ENCODE results near the gene DSCAML1.

DSCAML1 gene

DNA sequence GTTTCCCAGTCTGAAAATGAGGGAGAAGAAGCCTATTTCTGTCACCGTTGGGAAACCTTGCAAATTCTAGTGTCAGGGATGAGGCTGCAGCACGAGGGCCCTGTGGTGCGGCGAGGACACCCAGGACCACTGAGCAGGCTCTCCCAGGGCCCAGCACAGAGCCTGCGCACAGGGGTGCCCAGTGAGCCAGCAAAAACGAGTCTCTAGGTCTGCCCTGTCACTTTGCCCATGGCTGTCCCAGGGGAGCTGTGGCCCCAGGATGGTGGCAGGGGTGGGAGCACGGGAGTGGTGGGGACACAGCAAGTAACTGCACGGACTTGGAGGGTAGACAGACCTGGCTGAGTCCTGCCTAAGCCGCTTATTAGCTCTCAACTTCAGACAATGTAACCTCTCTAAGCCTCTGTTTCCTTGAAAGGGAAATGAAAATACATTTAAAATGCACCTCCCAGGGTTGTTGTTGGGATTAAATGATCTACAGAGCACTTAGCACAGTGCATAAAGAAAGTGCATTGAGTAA is 44.2 kb downstream of the DSCAML1 start:
- Mint-ChIP-seq H3K4me1 (no peaks in the 10 kb centered on the region), H3K27ac (no peak overlapping the region), H3K36me3 (no peaks in the 10 kb centered on the region), H3K27me3 (peaks cover 7% of the 10 kb centered on the region), H3K9me3 (no peaks in the 10 kb centered on the region), H3K4me3 (no peak overlapping the region)
- no peak for ATAC-seq (ENCODE audit: low read depth)
- no peak for DNase-seq (ENCODE audit: low spot score in 2 of 2)

DNA sequence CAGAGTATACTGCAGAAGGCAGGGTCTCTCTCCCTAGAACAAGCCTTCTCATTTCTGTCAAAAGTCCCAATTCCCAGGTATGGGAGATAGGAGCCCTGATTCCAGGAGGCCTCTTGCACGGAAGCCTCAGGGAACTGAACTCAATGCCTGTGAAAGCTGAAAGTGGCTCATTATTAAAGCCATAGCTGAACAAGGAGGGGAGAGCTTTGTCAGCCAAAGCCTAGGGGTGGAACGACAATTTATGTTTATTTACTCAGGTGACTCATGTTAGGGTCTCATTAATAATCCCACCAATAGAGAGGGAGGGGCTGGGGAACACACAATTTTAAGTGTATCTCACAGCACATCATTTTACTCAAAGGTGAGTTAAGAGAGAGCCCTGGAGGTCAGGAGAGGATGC is 44.9 kb downstream of the DSCAML1 start:
- DNase-seq (ENCODE audit: low spot score in 2 of 2) (no peak), ATAC-seq (ENCODE audit: low read depth) (no peak)
- no peaks in the 10 kb centered on the region for H3K9me3 Mint-ChIP-seq
- no peaks in the 10 kb centered on the region for H3K36me3 Mint-ChIP-seq
- no peak overlapping the region for H3K4me3 Mint-ChIP-seq
- H3K27me3 Mint-ChIP-seq, result peaks cover 7% of the 10 kb centered on the region
- no peak overlapping the region for H3K27ac Mint-ChIP-seq
- H3K4me1 Mint-ChIP-seq, result no peaks in the 10 kb centered on the region

GRCh38 chr11:117750916-117751662 is 45.9 kb downstream of the DSCAML1 start:
- ATAC-seq (ENCODE audit: low read depth) (no peak), DNase-seq (ENCODE audit: low spot score in 2 of 2) (no peak)
- Mint-ChIP-seq H3K27ac (no peak overlapping the region), H3K9me3 (no peaks in the 10 kb centered on the region), H3K4me1 (no peaks in the 10 kb centered on the region), H3K4me3 (no peak overlapping the region), H3K36me3 (no peaks in the 10 kb centered on the region), H3K27me3 (peaks cover 3% of the 10 kb centered on the region)

DNA sequence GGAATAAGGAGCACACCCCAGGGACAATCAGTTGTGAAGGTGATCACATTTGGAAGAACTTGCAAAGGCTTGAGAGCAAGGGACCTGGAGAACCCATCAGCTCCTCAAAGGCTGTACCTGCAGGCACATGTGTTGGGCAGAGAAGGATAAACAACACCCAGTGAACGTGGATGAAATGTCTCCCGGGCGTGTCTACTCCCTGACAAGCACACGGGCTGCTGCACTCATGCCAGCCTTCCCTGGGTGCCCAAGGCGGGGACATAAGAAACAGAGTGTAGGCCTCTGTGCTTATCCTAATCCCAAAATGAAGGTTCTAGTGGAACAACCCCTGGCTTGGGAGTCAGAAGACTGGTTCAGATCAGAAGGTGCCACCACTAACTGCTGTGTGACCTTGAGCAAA is 46.7 kb downstream of the DSCAML1 start:
- no peak for DNase-seq (ENCODE audit: low spot score in 2 of 2)
- Mint-ChIP-seq H3K27me3 (peaks cover 3% of the 10 kb centered on the region), H3K9me3 (no peaks in the 10 kb centered on the region), H3K27ac (no peak overlapping the region), H3K36me3 (no peaks in the 10 kb centered on the region), H3K4me3 (no peak overlapping the region), H3K4me1 (no peaks in the 10 kb centered on the region)
- ATAC-seq (ENCODE audit: low read depth), result no peak

GRCh38 chr11:117749541-117749910 is 47.5 kb downstream of the DSCAML1 start:
- no peak overlapping the region for H3K4me3 Mint-ChIP-seq
- no peaks in the 10 kb centered on the region for H3K36me3 Mint-ChIP-seq
- peaks cover 2% of the 10 kb centered on the region for H3K27me3 Mint-ChIP-seq
- no peaks in the 10 kb centered on the region for H3K4me1 Mint-ChIP-seq
- DNase-seq (ENCODE audit: low spot score in 2 of 2) (no peak), ATAC-seq (ENCODE audit: low read depth) (no peak)
- no peaks in the 10 kb centered on the region for H3K9me3 Mint-ChIP-seq
- no peak overlapping the region for H3K27ac Mint-ChIP-seq

GRCh38 chr11:117748771-117749540 is 48.1 kb downstream of the DSCAML1 start:
- no peaks in the 10 kb centered on the region for H3K36me3 Mint-ChIP-seq
- H3K27ac Mint-ChIP-seq, result no peak overlapping the region
- H3K4me3 Mint-ChIP-seq, result no peak overlapping the region
- H3K27me3 Mint-ChIP-seq, result peaks cover 5% of the 10 kb centered on the region
- no peaks in the 10 kb centered on the region for H3K4me1 Mint-ChIP-seq
- H3K9me3 Mint-ChIP-seq, result no peaks in the 10 kb centered on the region
- no peak for DNase-seq (ENCODE audit: low spot score in 2 of 2)
- no peak for ATAC-seq (ENCODE audit: low read depth)

DNA sequence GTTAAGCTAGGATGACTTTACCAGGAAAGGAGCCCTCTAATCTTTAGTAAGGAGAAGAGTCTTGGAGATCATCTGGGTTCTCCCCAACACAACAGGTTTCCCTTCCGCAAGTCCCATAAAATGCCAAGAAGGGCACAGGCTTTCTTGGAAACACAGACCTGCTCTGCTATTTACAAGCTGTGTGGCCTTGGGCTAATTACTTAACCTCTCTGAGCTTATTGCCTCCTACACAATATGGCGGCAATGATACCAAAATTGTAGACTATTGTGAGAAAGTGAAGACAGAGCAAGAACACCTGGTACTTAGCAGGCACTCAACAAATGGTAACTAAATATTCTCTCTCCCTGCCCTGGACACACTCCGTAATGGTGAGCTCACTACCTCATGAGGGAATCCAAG is 49.1 kb downstream of the DSCAML1 start:
- DNase-seq (ENCODE audit: low spot score in 2 of 2), result no peak
- no peaks in the 10 kb centered on the region for H3K4me1 Mint-ChIP-seq
- no peak overlapping the region for H3K27ac Mint-ChIP-seq
- H3K27me3 Mint-ChIP-seq, result peaks cover 9% of the 10 kb centered on the region
- no peaks in the 10 kb centered on the region for H3K9me3 Mint-ChIP-seq
- H3K36me3 Mint-ChIP-seq, result no peaks in the 10 kb centered on the region
- H3K4me3 Mint-ChIP-seq, result no peak overlapping the region
- no peak for ATAC-seq (ENCODE audit: low read depth)

- Mint-ChIP-seq H3K4me1 (no peaks in the 10 kb centered on the region), H3K27me3 (peaks cover 16% of the 10 kb centered on the region), H3K36me3 (no peaks in the 10 kb centered on the region), H3K4me3 (no peak overlapping the region), H3K9me3 (peaks cover 1% of the 10 kb centered on the region), H3K27ac (no peak overlapping the region)
- DNase-seq (ENCODE audit: low spot score in 2 of 2) (no peak), ATAC-seq (ENCODE audit: low read depth) (no peak)
These were observed 51.7 kb downstream of the DSCAML1 start for GRCh38 chr11:117745346-117745745.

DNA sequence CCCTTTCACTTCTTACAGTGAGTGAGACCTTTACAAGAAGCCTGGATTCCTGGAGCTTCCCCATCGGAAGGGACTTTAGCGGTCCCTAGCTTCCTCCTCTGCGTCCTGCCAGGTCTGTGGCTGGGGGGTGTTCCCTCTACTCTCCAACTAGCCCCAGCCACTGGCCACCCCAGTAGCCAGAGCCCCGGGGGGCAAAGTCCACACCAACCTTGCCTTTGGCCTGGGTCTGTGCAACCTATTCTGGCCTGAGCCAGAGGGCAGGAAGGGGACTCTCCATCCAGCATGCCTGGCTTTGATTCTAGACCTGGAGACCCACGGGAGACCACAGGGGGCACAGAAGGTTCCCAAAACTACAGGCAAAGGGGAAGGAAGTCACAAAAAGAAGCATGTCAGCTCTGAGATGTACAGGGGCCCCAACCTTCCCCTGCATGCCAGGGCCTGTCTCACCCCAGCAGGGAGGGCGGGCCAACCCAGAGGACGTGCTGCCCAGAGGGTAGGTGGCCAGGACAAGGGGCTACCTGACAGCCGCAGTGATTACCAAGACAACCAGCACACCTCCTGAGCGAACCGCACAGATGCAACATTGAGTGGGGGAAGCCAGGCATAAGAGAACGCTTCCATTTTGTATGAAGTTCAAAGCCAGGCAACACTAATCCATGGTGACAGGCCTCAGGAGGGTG is 52.4 kb downstream of the DSCAML1 start:
- Mint-ChIP-seq H3K27ac (no peak overlapping the region), H3K27me3 (peaks cover 16% of the 10 kb centered on the region), H3K36me3 (no peaks in the 10 kb centered on the region), H3K4me3 (no peak overlapping the region), H3K9me3 (peaks cover 1% of the 10 kb centered on the region), H3K4me1 (no peaks in the 10 kb centered on the region)
- no peak for DNase-seq (ENCODE audit: low spot score in 2 of 2)
- ATAC-seq (ENCODE audit: low read depth), result no peak

GRCh38 chr11:117743121-117743815 is 53.7 kb downstream of the DSCAML1 start:
- H3K4me3 Mint-ChIP-seq, result no peak overlapping the region
- H3K36me3 Mint-ChIP-seq, result no peaks in the 10 kb centered on the region
- ATAC-seq (ENCODE audit: low read depth) (no peak), DNase-seq (ENCODE audit: low spot score in 2 of 2) (no peak)
- H3K27me3 Mint-ChIP-seq, result peaks cover 18% of the 10 kb centered on the region
- H3K4me1 Mint-ChIP-seq, result no peaks in the 10 kb centered on the region
- peaks cover 1% of the 10 kb centered on the region for H3K9me3 Mint-ChIP-seq
- H3K27ac Mint-ChIP-seq, result no peak overlapping the region

- Mint-ChIP-seq H3K4me3 (no peak overlapping the region), H3K36me3 (no peaks in the 10 kb centered on the region), H3K9me3 (peaks cover 1% of the 10 kb centered on the region), H3K27ac (no peak overlapping the region), H3K4me1 (no peaks in the 10 kb centered on the region), H3K27me3 (peaks cover 14% of the 10 kb centered on the region)
- ATAC-seq (ENCODE audit: low read depth) (no peak), DNase-seq (ENCODE audit: low spot score in 2 of 2) (no peak)
These were observed 58.6 kb downstream of the DSCAML1 start for GRCh38 chr11:117738246-117738957.

GRCh38 chr11:117735350-117735977 is 61.6 kb downstream of the DSCAML1 start:
- H3K9me3 Mint-ChIP-seq, result no peaks in the 10 kb centered on the region
- no peak for DNase-seq (ENCODE audit: low spot score in 2 of 2)
- H3K36me3 Mint-ChIP-seq, result no peaks in the 10 kb centered on the region
- H3K4me3 Mint-ChIP-seq, result no peak overlapping the region
- H3K27me3 Mint-ChIP-seq, result peaks cover 5% of the 10 kb centered on the region
- H3K27ac Mint-ChIP-seq, result no peak overlapping the region
- no peak for ATAC-seq (ENCODE audit: low read depth)
- H3K4me1 Mint-ChIP-seq, result no peaks in the 10 kb centered on the region

- Mint-ChIP-seq H3K4me1 (no peaks in the 10 kb centered on the region), H3K27ac (no peak overlapping the region), H3K27me3 (peaks cover 5% of the 10 kb centered on the region), H3K4me3 (no peak overlapping the region), H3K36me3 (no peaks in the 10 kb centered on the region), H3K9me3 (no peaks in the 10 kb centered on the region)
- no peak for ATAC-seq (ENCODE audit: low read depth)
- DNase-seq (ENCODE audit: low spot score in 2 of 2), result no peak
These were observed 62.4 kb downstream of the DSCAML1 start for GRCh38 chr11:117734601-117735024.

All from memory B cell (primary cell).